Sigmoid colon (tissue), 4 donors: ENCODE data around the gene GJA3.

Experiments
- POLR2A ChIP-seq, 2 donors: fragments of 450-650 bp; IDR thresholded peaks; one replicate each; pipeline ENCODE4 v1.6.1; 2016; ENCODE audit warnings: antibody characterized with exemption in 2 of 2, mild to moderate bottlenecking in 2 of 2, moderate library complexity in 2 of 2
- POLR2AphosphoS5 ChIP-seq, 4 donors: sonication (generic); formaldehyde crosslinking; IDR thresholded peaks; one replicate each; pipeline ENCODE4 v1.6.1; 2017; ENCODE audit warnings: antibody characterized with exemption in 4 of 4

GRCh38 chr13:20142927-20143480 lies 17.8 kb downstream of the GJA3 start:
- TF ChIP-seq POLR2A (IDR thresholded peaks at IDR 0.05) (no peak), POLR2AphosphoS5 (IDR thresholded peaks at IDR 0.05) (no peak)
